SK-N-SH (cell line): ENCODE results near the gene BBX. TPM values are rescaled to one million over a fixed set of nuclear protein-coding genes. Genes with fewer than 3 reads are reported as not detected.

Experiments
- CTCF ChIA-PET: fragments of 300-600, 350-600 bp; formaldehyde crosslinking; extraction: SDS; loops from one replicate; lab custom pipeline; 2021; lab: Yijun Ruan, JAX
- POLR2A ChIA-PET: fragments of 350-600 bp; sonication (Branson Sonifier 250); formaldehyde crosslinking; extraction: SDS; loops from one replicate; lab custom pipeline; 2020; ENCODE audit warnings: antibody characterized with exemption, inconsistent platforms; lab: Yijun Ruan, JAX
- DNase-seq: peaks from one replicate; pipeline ENCODE4 v3.0.0; 2012
- H2AFZ ChIP-seq: fragments of 200-600 bp; sonication (generic); 2 replicates; pipeline ENCODE4 v1.8.1; 2016; ENCODE audit warnings: antibody characterized with exemption, mild to moderate bottlenecking, low read depth
- H3F3A ChIP-seq: fragments of 200-600 bp; sonication (generic); replicated peaks from 2 replicates; pipeline ENCODE3; 2016; ENCODE audit warnings: antibody characterized with exemption, mild to moderate bottlenecking; ENCODE audit not compliant: insufficient read depth
- H3K27ac ChIP-seq, 2 experiments: fragments of 200-500 bp in 1 of 2; fragments of 200-600 bp in 1 of 2; sonication (Bioruptor generic) in 1 of 2; sonication (generic), shearing (Covaris generic) in 1 of 2; 2 replicates each; pipeline versions ENCODE4 v1.5.1 to v1.6.1; 2014 to 2016; ENCODE audit warnings: low read depth in 2 of 2, inconsistent platforms in 1 of 2, low read length in 1 of 2, mild to moderate bottlenecking in 1 of 2, mixed read lengths in 1 of 2
- H3K27me3 ChIP-seq: fragments of 200-600 bp; sonication (generic), shearing (Covaris generic); 2 replicates; pipeline ENCODE4 v1.6.1; 2016; ENCODE audit warnings: mixed run types; ENCODE audit not compliant: insufficient read depth
- H3K36me3 ChIP-seq, 2 experiments: fragments of 200-500 bp in 1 of 2; fragments of 200-600 bp in 1 of 2; sonication (Bioruptor generic) in 1 of 2; sonication (generic) in 1 of 2; replicated peaks in 1 of 2; 2 replicates each; pipeline versions ENCODE3 to v1.5.1; 2014 to 2016; ENCODE audit warnings: low read length in 1 of 2, mild to moderate bottlenecking in 1 of 2; ENCODE audit not compliant: insufficient read depth in 2 of 2, control insufficient read depth in 1 of 2
- H3K4me1 ChIP-seq, 2 experiments: fragments of 200-500 bp in 1 of 2; fragments of 200-600 bp in 1 of 2; sonication (Bioruptor generic) in 1 of 2; sonication (generic), shearing (Covaris generic) in 1 of 2; 2 replicates each; pipeline versions ENCODE4 v1.5.1 to v1.6.1; 2014 to 2016; ENCODE audit warnings: low read depth in 1 of 2, low read length in 1 of 2, mixed run types in 1 of 2; ENCODE audit not compliant: insufficient read depth in 2 of 2, control insufficient read depth in 1 of 2
- H3K4me2 ChIP-seq: fragments of 200-600 bp; sonication (generic), shearing (Covaris generic); 2 replicates; pipeline ENCODE4 v1.6.1; 2017; ENCODE audit warnings: mixed run types
- H3K4me3 ChIP-seq, 2 experiments: fragments of 200-500 bp in 1 of 2; fragments of 200-600 bp in 1 of 2; sonication (Bioruptor generic) in 1 of 2; sonication (generic), shearing (Covaris generic) in 1 of 2; 2 replicates each; pipeline versions ENCODE4 v1.5.1 to v1.8.1; 2014 to 2016; ENCODE audit warnings: low read depth in 2 of 2, inconsistent platforms in 1 of 2, low read length in 1 of 2, mild to moderate bottlenecking in 1 of 2, mixed read lengths in 1 of 2, moderate library complexity in 1 of 2
- H3K79me2 ChIP-seq: fragments of 200-600 bp; sonication (generic); 2 replicates; pipeline ENCODE4 v1.8.1; 2017; ENCODE audit warnings: mild to moderate bottlenecking; ENCODE audit not compliant: insufficient read depth
- H3K9ac ChIP-seq: fragments of 200-600 bp; sonication (generic); 2 replicates; pipeline ENCODE4 v1.6.1; 2017; ENCODE audit warnings: mixed run types
- H3K9me2 ChIP-seq: fragments of 200-600 bp; sonication (generic); 2 replicates; pipeline ENCODE4 v1.6.1; 2017; ENCODE audit warnings: mixed run types
- H3K9me3 ChIP-seq: fragments of 200-600 bp; sonication (generic); 2 replicates; pipeline ENCODE4 v1.6.1; 2017; ENCODE audit warnings: mixed run types, mild to moderate bottlenecking, moderate library complexity
- H4K20me1 ChIP-seq: fragments of 200-600 bp; sonication (generic); 2 replicates; pipeline ENCODE4 v1.6.1; 2017; ENCODE audit warnings: mild to moderate bottlenecking, mixed run types; ENCODE audit not compliant: insufficient read depth
- FOXJ3 ChIP-seq: sonication (generic); formaldehyde crosslinking; IDR thresholded peaks from 2 replicates; pipeline ENCODE4 v1.5.1; 2020; ENCODE audit warnings: mild to moderate bottlenecking, missing genetic modification reagents
- GABPA ChIP-seq: IDR thresholded peaks from 2 replicates; pipeline ENCODE4 v1.4.0; 2012; ENCODE audit warnings: low read depth, mild to moderate bottlenecking
- MXI1 ChIP-seq: IDR thresholded peaks from 2 replicates; pipeline ENCODE4 v1.6.1; 2012; ENCODE audit warnings: mild to moderate bottlenecking, low read depth, low read length, improper control_type of control experiment
- RAD21 ChIP-seq: IDR thresholded peaks from 2 replicates; pipeline ENCODE4 v1.6.1; 2012; ENCODE audit warnings: mild to moderate bottlenecking, low read length
- RXRA ChIP-seq: IDR thresholded peaks from 2 replicates; pipeline ENCODE4 v1.4.0; 2012; ENCODE audit warnings: low read depth, mild to moderate bottlenecking, borderline replicate concordance
- SIN3A ChIP-seq: IDR thresholded peaks from 2 replicates; pipeline ENCODE4 v1.6.1; 2012; ENCODE audit warnings: low read depth, mild to moderate bottlenecking, low read length, moderate library complexity, borderline replicate concordance
- TAF1 ChIP-seq: IDR thresholded peaks from 2 replicates; pipeline ENCODE4 v1.6.1; 2012; ENCODE audit warnings: low read depth, mild to moderate bottlenecking, low read length, moderate library complexity, borderline replicate concordance
- TCF12 ChIP-seq: IDR thresholded peaks from 2 replicates; pipeline ENCODE4 v1.4.0; 2012
- TEAD4 ChIP-seq: IDR thresholded peaks from 2 replicates; pipeline ENCODE4 v1.4.0; 2012; ENCODE audit warnings: mild to moderate bottlenecking, borderline replicate concordance; ENCODE audit not compliant: insufficient read depth
- YY1 ChIP-seq: IDR thresholded peaks from 2 replicates; pipeline ENCODE4 v1.4.0; 2012; ENCODE audit warnings: low read depth, mild to moderate bottlenecking
- WGBS: methylation state at CpG from one replicate; pipeline ENCODE4 v1.1.6; 2017; ENCODE audit warnings: low lambda C conversion rate; 5-methylcytosine and 5-hydroxymethylcytosine counted together
- polyA plus RNA-seq, 3 experiments: library from polyadenylated mRNA; depleted of rRNA; stranded (reverse); fragments of >200 nt; gene quantifications; 2 replicates each; pipeline ENCODE4 v1.2.3, GENCODE V29; 2012
- TF ChIP-seq, protein P1 (sequence below): fragments of 150-350 bp; IDR thresholded peaks from 2 replicates; pipeline ENCODE4 v1.6.1; 2016; ENCODE audit warnings: mild to moderate bottlenecking, low read depth, low read length
- TF ChIP-seq, protein P2 (sequence below): IDR thresholded peaks from 2 replicates; pipeline ENCODE4 v1.4.0; 2012; ENCODE audit warnings: low read depth, borderline replicate concordance
- TF ChIP-seq, protein P3 (sequence below): fragments of 150-350 bp; IDR thresholded peaks from 2 replicates; pipeline ENCODE4 v1.6.1; 2017; ENCODE audit warnings: antibody characterized with exemption, low read length, low read depth, borderline replicate concordance

The BBX gene
- polyA plus RNA-seq, 1 of the 3 experiments (the other 2 are of a cell fraction), result 14.2 TPM

DNA sequence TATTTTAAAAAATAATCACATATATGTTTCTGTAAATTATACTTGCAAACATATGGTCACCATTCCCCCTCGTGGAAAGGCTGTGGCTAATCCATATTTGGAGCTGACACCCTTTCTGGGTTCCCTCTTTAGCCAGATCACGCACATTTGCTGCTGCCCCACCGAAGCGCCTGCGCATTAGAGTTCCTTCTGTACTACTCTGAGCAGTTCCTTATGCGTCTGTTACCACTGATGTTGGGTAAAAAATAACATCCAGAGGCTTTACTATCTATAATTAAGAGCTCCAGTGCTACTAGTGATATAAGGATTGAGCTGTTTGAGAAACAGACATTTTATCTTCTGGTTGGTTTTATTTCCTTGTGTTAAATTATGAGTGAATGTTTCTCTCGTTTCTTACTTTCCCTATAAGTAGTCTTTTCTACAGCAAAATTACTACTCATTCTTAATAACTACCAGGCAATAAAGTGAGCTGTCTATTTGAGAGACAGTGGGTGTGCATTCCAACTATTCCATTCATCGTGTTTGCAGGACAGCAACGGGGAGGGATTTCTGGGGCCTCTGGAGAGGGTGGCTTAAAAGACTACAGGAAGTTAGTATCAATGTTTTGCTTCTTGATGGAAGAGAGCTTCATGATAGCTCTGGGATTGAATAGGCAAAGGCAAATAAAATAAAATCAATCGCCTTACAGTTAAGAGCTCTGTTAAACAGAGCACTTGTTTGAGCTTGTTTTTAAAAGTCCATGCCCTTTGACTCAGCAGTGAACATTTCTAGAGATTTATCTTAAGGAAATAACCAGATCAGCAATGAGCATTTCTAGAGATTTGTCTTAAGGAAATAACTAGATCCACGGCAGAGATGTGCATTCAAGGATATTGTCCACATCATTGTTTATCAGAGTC lies 322.9 kb downstream of the BBX start (continued):
- TF ChIP-seq RAD21 (no peak), TCF12 (no peak), SIN3A (no peak), FOXJ3 (CRISPR knock-in tag) (no peak), RXRA (no peak)
- TF ChIP-seq, protein P1, sequence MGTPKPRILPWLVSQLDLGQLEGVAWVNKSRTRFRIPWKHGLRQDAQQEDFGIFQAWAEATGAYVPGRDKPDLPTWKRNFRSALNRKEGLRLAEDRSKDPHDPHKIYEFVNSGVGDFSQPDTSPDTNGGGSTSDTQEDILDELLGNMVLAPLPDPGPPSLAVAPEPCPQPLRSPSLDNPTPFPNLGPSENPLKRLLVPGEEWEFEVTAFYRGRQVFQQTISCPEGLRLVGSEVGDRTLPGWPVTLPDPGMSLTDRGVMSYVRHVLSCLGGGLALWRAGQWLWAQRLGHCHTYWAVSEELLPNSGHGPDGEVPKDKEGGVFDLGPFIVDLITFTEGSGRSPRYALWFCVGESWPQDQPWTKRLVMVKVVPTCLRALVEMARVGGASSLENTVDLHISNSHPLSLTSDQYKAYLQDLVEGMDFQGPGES, result no peak
- TF ChIP-seq, all 33 proteins: peak for 0

DNA sequence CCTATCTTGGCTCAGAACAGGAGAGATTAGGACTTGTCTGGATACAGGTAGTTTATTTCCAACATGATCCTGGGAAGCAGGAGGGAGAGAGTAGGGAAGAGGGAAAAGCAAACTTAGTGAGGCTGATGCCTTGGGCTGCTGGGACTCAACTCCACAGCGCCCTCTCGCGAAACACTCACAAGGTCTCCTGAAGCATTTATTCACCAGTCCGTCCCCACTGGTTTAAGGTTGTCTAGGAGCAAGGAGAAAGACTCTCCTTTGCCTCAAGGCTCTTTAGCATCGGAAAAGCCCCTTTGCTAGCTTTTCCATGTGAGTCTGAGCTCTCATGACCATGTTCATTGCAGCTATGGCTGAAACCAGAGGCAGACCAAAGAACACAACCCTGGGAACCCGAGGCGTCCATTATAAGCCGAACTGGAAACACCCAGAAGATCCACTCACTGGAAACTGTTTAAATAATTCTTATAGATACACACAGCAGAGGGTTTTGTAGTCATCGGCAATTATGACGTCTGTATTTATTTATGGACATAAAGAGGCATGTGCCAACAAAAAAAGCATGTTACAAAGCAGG lies 323.6 kb downstream of the BBX start:
- CTCF ChIA-PET, result interaction anchor here (1.0 to 1.2 kb wide), 2 partner anchors 10 to 156 kb away, joined by 3 read pairs; no protein-coding TSS in a partner anchor
- Histone ChIP-seq H3K4me1 (peaks cover 0 to 2% of the 10 kb centered on the region in 2 experiments; a peak in 1 of 4 replicates), H3K27ac (no peak overlapping the region), H3K36me3 (no peaks in the 10 kb centered on the region), H4K20me1 (no peaks in the 10 kb centered on the region), H2AFZ (no peak overlapping the region), H3K4me2 (no peak overlapping the region), H3K79me2 (no peaks in the 10 kb centered on the region), H3K4me3 (no peak overlapping the region), H3K9me2 (no peaks in the 10 kb centered on the region), H3K9me3 (no peaks in the 10 kb centered on the region), H3K9ac (no peak overlapping the region), H3K27me3 (no peaks in the 10 kb centered on the region), H3F3A (no peaks in the 10 kb centered on the region)
- DNase-seq, result no peak
- POLR2A ChIA-PET, result no interaction called here
- TF ChIP-seq SIN3A (no peak), TAF1 (no peak), YY1 (no peak), TCF12 (no peak), MXI1 (no peak)
- 81% methylated on average over 10 of the region's 10 CpGs for WGBS

DNA sequence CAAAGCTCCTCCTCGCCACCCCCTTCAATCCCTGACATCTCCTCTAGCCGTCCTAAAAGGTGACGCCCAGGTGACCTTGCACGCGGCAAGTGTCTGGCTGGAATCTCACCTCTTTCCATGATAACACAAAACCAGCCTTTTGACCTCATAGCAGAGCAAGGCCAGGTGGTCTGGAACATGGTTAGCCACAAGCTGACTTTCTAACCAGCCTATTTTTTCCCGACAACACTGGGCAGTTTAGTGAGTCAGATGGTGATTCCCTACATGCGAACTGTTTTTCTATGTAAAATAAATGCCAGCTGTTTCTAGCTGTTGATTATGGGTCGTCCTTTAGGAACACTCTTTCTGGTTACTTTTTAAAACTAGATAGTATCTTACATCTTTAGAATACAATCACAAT lies 325.0 kb downstream of the BBX start:
- Histone ChIP-seq H3K4me2 (no peak overlapping the region), H3K9me2 (no peaks in the 10 kb centered on the region), H3K9ac (no peak overlapping the region), H4K20me1 (no peaks in the 10 kb centered on the region), H3K4me1 (peaks cover 0 to 2% of the 10 kb centered on the region in 2 experiments; a peak in 1 of 4 replicates), H3K27ac (no peak overlapping the region), H3K4me3 (no peak overlapping the region), H3K36me3 (no peaks in the 10 kb centered on the region), H3F3A (no peaks in the 10 kb centered on the region), H3K27me3 (no peaks in the 10 kb centered on the region), H3K79me2 (no peaks in the 10 kb centered on the region), H3K9me3 (no peaks in the 10 kb centered on the region), H2AFZ (no peak overlapping the region)
- CTCF ChIA-PET, result no interaction called here
- TF ChIP-seq TCF12 (no peak), GABPA (no peak), TEAD4 (no peak), TAF1 (no peak)
- TF ChIP-seq, protein P2, sequence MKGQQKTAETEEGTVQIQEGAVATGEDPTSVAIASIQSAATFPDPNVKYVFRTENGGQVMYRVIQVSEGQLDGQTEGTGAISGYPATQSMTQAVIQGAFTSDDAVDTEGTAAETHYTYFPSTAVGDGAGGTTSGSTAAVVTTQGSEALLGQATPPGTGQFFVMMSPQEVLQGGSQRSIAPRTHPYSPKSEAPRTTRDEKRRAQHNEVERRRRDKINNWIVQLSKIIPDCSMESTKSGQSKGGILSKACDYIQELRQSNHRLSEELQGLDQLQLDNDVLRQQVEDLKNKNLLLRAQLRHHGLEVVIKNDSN, result no peak
- TF ChIP-seq, protein P3, sequence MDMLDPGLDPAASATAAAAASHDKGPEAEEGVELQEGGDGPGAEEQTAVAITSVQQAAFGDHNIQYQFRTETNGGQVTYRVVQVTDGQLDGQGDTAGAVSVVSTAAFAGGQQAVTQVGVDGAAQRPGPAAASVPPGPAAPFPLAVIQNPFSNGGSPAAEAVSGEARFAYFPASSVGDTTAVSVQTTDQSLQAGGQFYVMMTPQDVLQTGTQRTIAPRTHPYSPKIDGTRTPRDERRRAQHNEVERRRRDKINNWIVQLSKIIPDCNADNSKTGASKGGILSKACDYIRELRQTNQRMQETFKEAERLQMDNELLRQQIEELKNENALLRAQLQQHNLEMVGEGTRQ, result no peak
- POLR2A ChIA-PET, result no interaction called here
- WGBS, result 85% methylated on average over 8 of the region's 8 CpGs
- DNase-seq, result no peak
